ENCODE measurements around the gene ACBD6.
A peak's percentile ranks its signal among the peaks of the same experiment; 100 is the strongest.

Gene ACBD6

DNA sequence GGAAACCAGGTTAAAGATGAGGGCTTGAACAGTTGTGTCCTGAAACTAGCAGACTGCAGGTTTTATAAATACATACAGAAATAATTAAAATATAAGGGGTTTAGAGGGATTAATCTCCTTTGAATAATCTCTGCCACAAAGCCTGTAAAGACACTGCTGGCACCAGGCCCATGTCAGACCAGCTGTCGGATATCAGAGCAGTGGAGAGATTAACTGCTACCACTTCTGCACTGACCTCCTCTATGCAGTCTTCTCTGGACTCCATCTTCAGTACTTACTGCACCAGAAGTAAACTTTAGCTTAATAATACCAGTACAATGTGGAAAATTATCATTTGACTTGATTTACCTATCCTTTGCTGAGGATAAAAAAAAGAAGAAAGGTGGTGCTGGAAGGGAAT is 143.7 kb downstream of the ACBD6 start:
- in situ Hi-C loops (cut with HindIII; ENCODE audit: low pct_ligation_motif_present, low pct_unique_long_range_greater_than_20kb, low sequenced_read_pairs), result no loop called here
- no peak for DNase-seq

DNA sequence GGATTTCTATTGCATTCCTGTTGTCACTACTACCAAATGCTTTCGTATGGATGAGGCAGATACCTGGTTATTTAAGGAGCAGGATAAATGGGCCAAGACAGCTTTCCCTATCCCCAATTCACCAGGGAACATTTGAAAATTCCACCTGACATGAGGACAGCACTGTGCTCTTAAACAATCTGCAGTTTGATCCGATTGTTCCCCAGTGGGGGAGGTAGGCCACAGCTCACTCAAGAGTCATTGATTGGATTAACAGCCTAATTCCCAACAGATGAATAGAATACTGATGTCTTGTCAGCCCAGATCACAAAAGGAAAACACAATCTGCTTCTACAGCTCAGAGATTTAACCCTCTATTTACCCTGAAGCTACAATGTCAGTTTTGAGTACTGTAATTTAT is 148.4 kb downstream of the ACBD6 start:
- in situ Hi-C loops (cut with HindIII; ENCODE audit: low pct_ligation_motif_present, low pct_unique_long_range_greater_than_20kb, low sequenced_read_pairs), result no loop called here
- DNase-seq, result no peak

DNA sequence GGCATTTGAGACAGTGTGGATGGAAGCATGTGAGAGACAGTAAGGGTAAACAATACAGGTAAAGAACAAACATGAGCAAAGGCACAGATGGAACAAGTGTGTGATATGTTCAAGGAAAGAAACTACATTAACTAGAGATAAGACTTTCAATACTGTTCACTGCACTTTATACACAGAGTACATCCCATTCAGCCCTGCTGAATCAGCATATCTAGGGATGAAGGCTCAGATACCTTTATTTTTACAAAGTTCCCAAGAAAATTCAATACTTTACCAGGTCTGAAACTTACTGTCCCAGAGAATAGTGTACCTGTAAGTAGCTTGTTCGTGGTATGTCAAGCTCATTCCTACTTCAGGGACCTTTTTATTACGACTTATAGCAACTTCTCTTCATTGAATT is 149.8 kb downstream of the ACBD6 start:
- in situ Hi-C loops (cut with HindIII; ENCODE audit: low pct_ligation_motif_present, low pct_unique_long_range_greater_than_20kb, low sequenced_read_pairs), result no loop called here
- no peak for DNase-seq

DNA sequence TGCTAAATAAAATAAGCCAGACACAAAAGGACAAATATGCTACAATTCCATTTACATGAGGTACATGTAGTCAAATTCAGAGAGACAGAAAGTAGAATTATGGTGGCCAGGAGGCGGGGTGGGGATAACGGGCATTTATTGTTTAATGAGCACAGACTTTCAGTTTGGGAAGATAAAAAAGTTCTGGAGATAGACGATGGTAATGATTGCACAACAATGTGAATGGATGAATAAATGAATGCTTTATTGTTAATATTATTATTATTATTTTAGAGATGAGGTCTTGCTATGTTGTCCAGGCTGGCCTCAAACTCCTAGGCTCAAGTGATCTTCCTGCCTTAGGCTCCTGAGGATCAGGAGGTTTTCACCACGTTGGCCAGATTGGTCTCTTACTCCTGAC is 150.4 kb downstream of the ACBD6 start:
- in situ Hi-C loops (cut with HindIII; ENCODE audit: low pct_ligation_motif_present, low pct_unique_long_range_greater_than_20kb, low sequenced_read_pairs), result no loop called here

DNA sequence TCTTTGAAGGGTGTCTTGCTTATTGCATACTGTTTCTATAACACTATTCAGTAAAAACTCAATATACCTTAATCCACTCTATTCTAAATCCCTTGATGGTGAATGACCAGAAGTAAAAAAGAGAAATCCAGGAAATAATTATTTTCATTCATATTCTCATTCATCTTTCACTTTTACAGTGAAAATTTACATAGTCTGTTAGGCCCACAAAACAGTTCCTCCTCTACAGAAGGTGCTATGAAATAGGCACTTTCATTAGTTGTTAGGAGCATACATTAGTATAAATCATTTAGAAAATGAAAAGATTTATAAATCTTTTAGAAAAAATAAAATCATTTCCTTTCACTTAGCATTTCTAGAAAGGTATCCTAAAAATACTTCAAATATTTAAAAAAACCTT is 157.2 kb downstream of the ACBD6 start:
- DNase-seq, result no peak
- in situ Hi-C loops (cut with HindIII; ENCODE audit: low pct_ligation_motif_present, low pct_unique_long_range_greater_than_20kb, low sequenced_read_pairs), result no loop called here

More for the DNA sequence above, 150.4 kb downstream of the ACBD6 start:
- DNase-seq, result no peak

DNA sequence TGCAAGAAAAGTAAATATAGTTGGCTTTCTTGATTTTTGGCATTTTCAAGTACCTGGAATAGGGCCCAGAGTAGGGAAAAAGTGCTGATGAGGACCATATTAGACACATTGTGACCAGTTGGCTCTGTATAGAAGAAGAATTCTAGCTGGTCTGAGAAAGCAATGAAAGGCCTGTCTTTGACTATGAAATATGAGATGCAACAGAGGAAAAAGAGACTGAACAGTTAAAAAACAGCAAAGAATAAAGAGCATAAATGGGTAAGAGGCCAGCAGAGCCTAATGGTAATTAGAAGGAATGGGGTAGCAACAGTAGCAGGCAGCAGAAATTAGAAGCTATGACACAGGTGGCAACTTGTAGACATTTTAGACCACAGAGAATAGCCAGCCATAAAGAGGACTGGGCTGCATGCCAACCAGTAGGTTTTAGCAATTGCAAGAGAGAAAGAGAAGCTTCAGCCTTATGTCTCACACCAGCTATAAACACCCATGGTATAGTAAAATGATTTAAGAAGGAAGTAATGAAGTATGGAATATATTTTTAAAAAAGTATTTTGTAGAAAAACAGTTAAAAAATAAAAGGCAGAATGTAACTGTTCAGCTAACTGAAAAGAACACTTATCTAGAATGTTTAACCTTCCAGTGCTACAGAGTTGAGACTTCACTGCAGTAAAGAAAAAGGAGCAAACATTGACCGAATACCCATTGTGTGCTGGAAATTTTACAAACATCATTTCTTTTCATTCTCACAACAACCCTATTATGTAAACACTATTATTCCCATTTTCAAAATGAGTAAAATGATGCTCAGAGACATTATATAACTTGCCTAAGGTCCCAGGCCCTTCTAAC is 158.2 kb downstream of the ACBD6 start:
- peak; percentile 6 for DNase-seq
- in situ Hi-C loops (cut with HindIII; ENCODE audit: low pct_ligation_motif_present, low pct_unique_long_range_greater_than_20kb, low sequenced_read_pairs), result no loop called here

DNA sequence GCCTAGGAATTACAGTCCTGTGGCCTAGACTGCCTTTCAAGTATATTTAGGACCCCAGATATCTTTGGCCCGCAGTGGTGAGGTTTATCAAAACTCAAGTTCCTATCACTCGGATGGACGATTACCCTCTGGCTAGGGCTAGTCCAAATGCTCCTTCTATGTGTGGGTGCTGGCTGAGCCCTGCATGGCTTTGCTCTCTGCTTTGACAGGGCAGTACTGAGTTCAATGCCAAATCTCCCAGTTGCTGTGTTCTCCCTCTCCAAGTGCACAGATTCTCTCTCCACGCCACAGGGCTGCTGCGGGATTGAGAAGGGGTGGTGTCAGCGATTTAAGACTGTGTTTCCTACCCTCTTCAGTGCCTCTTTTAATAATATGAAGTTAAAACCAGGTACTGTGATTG is 175.3 kb downstream of the ACBD6 start:
- in situ Hi-C loops (cut with HindIII; ENCODE audit: low pct_ligation_motif_present, low pct_unique_long_range_greater_than_20kb, low sequenced_read_pairs), result no loop called here
- DNase-seq, result no peak

DNA sequence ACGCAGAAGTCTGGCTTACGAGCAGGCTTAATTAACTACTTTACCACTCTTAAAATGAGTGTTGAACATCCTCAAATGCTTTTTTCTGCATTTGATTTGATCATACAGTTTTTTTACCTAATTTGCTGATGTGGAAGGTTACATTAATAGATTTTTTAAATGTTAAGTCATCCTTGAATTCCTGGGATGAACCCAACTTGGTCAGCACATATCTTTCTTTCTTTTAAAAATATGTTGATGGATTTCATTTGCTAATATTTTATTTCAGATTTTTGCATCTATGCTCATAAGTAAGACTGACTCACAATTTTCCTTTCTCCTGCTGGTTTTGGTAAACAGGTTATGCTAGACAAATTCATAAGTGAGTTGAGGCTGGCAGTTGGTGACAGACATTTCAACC is 189.5 kb downstream of the ACBD6 start:
- no peak for DNase-seq
- in situ Hi-C loops (cut with HindIII; ENCODE audit: low pct_ligation_motif_present, low pct_unique_long_range_greater_than_20kb, low sequenced_read_pairs), result no loop called here

DNA sequence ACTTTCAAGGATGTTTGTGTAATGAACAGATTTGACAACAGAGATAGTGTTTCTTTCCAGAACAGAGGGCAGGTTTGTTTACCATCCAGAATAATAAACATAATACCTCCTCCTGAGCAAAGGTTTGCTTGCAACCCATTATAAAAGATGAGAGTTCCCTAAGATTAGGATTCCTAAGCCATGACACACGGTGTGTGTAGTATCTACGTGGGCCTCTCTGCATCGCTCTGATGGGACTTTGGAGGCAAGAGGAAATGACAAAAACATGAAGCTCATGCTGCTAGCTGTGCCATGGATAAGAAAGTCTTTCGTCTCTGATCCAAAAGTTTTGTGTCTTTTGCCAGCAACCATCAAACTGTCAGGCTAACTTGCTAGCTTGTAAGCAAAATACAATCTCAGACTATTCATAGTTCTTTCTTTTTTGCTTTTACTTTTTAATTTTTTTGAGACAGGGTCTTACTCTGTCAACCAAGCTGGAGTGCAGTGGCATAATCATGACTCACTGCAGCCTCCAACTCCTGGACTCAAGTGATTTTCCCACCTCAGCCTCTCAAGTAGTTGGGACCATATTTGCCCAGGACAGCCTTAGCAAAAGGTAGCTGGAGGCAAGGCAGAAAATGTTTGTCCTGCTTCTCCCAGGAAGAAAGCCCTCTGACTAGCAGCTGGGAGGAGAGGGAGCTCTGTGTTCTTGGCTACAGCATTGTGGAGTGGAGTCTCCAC is 191.2 kb downstream of the ACBD6 start:
- in situ Hi-C loops (cut with HindIII; ENCODE audit: low pct_ligation_motif_present, low pct_unique_long_range_greater_than_20kb, low sequenced_read_pairs), result no loop called here
- DNase-seq, result peak; percentile 22

DNA sequence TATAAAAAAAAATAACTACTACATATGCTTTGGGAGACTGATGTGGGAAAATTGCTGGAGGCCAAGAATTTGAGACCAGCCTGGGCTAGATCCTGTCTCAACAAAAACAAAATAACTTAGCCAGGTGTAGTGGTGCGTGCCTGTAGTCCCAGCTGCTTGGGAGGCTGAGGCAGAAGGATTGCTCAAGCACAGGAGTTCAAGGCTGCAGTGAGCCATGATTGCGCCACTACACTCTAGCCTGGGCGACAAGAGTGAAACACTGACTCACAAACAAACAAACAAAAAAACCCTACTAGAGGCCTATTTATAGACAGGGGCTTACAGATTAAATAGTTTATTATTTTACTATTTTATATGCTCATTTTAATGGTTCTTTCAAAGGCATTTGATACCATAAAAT is 192.3 kb downstream of the ACBD6 start:
- DNase-seq, result peak; percentile 32
- in situ Hi-C loops (cut with HindIII; ENCODE audit: low pct_ligation_motif_present, low pct_unique_long_range_greater_than_20kb, low sequenced_read_pairs), result no loop called here

DNA sequence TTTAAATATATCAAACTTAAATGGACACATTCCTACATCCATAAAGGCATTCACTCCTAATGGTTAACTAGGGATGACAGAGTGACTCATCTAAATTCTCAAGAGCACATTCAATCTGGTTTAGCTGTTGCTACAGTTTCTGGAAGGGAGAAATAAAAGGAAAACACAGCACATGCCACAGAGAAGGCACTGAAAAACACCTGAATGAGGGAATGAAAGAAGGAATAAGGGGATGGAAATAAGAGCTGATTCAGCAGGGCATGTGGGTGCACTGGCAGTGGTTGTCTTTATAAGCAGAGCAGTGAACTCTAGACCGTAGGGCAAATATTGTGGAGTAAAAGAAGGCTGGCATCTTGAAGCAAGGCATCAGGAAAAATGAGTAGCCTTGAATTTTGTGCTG is 193.0 kb downstream of the ACBD6 start:
- peak; percentile 87 for DNase-seq
- in situ Hi-C loops (cut with HindIII; ENCODE audit: low pct_ligation_motif_present, low pct_unique_long_range_greater_than_20kb, low sequenced_read_pairs), result no loop called here

DNA sequence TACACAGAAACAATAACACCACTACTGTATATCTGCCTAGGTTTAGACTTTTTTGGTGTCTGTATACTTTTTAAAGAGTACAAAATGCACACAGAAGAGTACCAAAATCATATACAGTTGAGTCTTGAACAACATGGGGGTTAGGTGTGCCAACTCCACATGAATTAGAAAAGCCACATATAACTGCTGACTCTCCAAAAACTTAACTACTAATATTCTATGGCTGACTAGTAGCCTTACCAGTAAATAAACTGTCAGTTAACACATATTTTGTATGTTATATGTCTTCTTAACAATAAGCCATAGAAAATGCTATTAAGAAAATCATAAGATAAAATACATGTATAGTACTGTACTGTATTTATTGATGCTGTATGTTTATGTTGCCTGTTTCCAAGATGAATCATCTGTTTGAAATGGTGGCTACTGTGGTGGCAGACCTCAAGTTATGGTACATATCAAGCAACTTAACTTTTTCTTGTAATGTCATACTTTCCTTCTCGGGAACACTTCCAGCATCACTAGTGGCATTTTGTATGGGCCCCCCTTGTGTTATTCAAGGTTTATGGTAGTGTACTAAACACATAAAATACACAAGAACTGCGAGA is 201.1 kb downstream of the ACBD6 start:
- no peak for DNase-seq
- in situ Hi-C loops (cut with HindIII; ENCODE audit: low pct_ligation_motif_present, low pct_unique_long_range_greater_than_20kb, low sequenced_read_pairs), result no loop called here

DNA sequence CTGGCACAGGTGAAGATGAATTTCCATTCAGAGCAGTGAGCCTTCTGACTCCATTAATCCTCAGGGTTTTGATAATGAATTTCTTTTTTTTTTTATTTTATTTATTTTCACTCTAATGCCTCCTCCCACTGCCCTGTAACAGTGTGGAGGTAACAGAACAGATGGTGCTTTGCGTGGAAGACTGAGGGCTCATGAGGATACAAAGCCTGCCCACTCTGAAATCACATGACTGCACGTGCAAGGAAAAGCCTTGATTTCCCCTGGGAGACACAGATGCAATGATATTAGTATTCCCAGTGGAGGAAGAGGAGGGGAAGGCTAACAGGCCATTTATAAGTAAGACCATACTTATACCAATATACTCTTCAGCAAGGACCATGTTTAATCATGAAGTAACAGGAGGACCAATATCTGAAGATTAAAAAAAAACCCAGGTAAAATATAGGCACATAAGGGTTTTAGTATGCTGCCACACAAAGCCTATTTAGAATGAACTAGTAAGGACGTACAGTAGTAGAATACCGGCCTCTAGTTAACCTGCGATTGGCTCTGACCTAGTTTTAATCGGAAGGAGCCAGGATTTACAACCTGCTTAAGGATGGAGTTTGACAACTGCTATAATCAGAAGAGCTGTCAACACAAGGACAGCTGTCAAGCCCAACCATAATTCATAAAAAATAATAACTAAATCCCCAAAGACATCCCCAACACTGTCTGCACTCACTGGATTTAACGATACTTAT is 202.7 kb downstream of the ACBD6 start:
- DNase-seq, result no peak
- in situ Hi-C loops (cut with HindIII; ENCODE audit: low pct_ligation_motif_present, low pct_unique_long_range_greater_than_20kb, low sequenced_read_pairs), result no loop called here

DNA sequence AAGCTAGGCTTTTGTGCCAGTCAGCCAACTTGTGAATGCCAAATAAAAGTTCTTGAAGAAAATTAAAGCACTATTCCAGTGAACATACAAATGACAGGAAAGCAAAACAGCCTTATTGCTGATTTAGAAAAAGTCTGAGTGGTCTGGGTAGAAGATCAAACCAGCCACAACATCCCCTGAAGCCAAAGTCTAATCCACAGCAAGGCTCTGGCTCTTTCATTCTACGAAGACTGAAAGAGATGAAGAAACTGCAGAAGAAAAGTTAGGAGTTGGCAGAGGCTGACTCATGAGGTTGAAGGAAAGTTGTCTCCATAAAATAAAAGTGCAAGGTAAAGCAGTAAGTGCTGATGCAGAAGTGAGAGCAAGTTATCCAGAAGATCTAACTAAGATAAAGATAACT is 206.4 kb downstream of the ACBD6 start:
- DNase-seq, result no peak
- in situ Hi-C loops (cut with HindIII; ENCODE audit: low pct_ligation_motif_present, low pct_unique_long_range_greater_than_20kb, low sequenced_read_pairs), result no loop called here

DNA sequence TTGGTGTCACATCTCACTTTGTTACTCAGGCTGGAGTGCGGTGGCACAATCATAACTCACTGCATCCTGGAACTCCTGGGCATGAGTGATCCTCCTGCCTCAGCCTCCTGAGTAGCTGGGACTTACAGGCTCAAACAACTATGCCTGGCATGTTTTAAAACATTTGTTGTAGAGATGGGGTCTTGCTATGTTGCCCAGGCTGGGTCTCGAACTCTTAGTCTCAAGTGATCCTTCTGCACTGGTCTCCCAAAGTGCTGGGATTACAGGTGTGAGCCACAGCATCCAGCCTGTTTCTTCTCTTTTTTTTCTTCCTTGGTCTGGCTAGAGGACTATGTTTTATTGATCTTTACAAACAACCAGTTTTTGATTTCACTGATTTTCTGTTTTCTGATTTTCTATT is 207.7 kb downstream of the ACBD6 start:
- no peak for DNase-seq
- in situ Hi-C loops (cut with HindIII; ENCODE audit: low pct_ligation_motif_present, low pct_unique_long_range_greater_than_20kb, low sequenced_read_pairs), result no loop called here

DNA sequence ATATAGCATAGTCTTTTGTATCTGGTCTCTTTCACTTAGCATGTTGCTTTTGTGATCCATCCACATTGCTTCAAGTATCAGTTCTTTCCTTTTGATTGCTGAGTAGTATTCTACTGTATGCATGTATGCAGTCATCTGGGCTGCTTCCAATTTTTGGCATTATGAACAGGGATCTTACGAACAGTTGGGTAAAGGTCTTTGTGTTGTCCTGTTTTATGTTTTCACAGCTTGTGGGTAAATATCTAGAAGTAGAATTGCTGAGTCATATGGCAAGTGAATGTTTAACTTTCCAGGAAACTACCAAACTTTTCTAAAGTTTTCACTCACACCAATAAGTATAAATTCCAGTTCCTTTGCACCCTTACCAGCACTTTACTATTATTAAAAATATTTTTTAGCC is 211.4 kb downstream of the ACBD6 start:
- peak; percentile 35 for DNase-seq
- in situ Hi-C loops (cut with HindIII; ENCODE audit: low pct_ligation_motif_present, low pct_unique_long_range_greater_than_20kb, low sequenced_read_pairs), result no loop called here

DNA sequence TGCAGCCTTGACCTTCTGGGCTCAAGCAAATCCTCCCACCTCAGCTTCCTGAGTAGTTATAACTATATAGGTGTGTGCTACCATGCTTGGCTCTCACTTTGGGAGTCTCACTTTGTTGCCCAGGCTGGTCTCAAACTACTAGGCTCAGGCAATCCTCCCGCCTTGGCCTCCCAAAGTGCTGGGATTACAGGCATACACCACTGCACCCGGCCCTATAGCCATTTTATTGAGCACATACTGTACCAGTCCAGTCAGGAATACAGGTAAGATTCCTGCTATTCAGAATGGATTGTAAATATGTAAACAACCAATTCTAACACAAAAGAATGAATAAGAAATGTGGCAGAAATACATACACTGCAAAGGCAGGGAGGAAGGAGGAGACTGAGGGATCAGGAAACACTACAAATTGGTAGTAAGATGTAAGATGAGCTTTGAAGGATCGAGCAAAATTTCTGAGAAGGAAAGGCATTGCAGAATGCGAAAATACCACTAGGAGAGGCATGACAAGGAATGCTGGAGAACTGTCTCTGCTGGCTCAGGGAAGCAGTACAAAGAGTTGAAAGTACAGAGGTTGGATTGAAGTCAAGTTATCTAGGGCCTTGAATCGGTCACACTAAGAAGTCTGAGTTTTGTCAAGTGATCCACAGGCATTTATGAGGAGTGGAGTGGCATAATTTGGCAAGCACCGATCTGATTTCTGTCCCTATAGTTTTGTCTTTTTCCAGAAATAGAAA is 211.9 kb downstream of the ACBD6 start:
- no peak for DNase-seq
- in situ Hi-C loops (cut with HindIII; ENCODE audit: low pct_ligation_motif_present, low pct_unique_long_range_greater_than_20kb, low sequenced_read_pairs), result no loop called here

DNA sequence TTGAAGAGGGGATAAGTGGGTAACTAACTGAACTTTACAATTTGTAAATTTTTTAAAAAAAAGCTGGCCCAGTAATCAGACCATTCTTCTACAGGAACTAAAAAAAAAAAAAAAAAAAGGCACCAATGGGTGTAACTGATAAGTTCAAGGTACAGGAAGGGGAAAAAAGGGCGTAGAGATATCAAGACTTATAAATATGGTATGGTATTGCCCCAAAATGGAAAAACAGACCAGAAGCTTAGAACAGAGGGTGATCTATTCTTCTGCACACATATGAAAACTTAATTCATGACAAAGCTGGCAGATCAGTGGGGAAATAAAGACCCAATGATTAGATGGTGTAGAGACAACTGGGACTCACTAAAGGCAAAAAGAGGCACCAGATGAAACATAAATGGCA is 213.4 kb downstream of the ACBD6 start:
- DNase-seq, result no peak
- in situ Hi-C loops (cut with HindIII; ENCODE audit: low pct_ligation_motif_present, low pct_unique_long_range_greater_than_20kb, low sequenced_read_pairs), result no loop called here
